PFSK-1 (cell line): Measurements from ENCODE around the gene LIMA1.

Source experiments
- FOXP2 ChIP-seq: optimal IDR thresholded peaks from 2 replicates; pipeline ENCODE3; 2011; ENCODE audit warnings: borderline replicate concordance, control low read depth, inconsistent platforms; ENCODE audit not compliant: insufficient read depth; ENCODE audit errors: extremely low read length, extremely low read depth
- POLR2AphosphoS5 ChIP-seq: IDR thresholded peaks from 2 replicates; pipeline ENCODE4 v1.6.1; 2012; ENCODE audit warnings: low read depth, mild to moderate bottlenecking, control low read depth, low read length, moderate library complexity
- SIN3A ChIP-seq: IDR thresholded peaks from 2 replicates; pipeline ENCODE4 v1.6.1; 2012; ENCODE audit warnings: mild to moderate bottlenecking, low read length, moderate library complexity, borderline replicate concordance; ENCODE audit not compliant: insufficient read depth
- TAF1 ChIP-seq: IDR thresholded peaks from 2 replicates; pipeline ENCODE4 v1.6.1; 2012; ENCODE audit warnings: low read length, control low read depth, borderline replicate concordance; ENCODE audit not compliant: insufficient read depth
- TF ChIP-seq, protein P1 (sequence below), 2 experiments: IDR thresholded peaks; 2 replicates each; pipeline versions ENCODE4 v1.6.1 to v1.8.0; 2011 to 2012; ENCODE audit warnings: low read depth in 2 of 2, low read length in 2 of 2, control low read depth in 1 of 2, inconsistent platforms in 1 of 2, mild to moderate bottlenecking in 1 of 2, moderate library complexity in 1 of 2; ENCODE audit not compliant: insufficient read depth in 1 of 2

Gene LIMA1

GRCh38 chr12:50297996-50298395 lies 14.7 kb upstream of the LIMA1 start:
- TF ChIP-seq, protein P1, sequence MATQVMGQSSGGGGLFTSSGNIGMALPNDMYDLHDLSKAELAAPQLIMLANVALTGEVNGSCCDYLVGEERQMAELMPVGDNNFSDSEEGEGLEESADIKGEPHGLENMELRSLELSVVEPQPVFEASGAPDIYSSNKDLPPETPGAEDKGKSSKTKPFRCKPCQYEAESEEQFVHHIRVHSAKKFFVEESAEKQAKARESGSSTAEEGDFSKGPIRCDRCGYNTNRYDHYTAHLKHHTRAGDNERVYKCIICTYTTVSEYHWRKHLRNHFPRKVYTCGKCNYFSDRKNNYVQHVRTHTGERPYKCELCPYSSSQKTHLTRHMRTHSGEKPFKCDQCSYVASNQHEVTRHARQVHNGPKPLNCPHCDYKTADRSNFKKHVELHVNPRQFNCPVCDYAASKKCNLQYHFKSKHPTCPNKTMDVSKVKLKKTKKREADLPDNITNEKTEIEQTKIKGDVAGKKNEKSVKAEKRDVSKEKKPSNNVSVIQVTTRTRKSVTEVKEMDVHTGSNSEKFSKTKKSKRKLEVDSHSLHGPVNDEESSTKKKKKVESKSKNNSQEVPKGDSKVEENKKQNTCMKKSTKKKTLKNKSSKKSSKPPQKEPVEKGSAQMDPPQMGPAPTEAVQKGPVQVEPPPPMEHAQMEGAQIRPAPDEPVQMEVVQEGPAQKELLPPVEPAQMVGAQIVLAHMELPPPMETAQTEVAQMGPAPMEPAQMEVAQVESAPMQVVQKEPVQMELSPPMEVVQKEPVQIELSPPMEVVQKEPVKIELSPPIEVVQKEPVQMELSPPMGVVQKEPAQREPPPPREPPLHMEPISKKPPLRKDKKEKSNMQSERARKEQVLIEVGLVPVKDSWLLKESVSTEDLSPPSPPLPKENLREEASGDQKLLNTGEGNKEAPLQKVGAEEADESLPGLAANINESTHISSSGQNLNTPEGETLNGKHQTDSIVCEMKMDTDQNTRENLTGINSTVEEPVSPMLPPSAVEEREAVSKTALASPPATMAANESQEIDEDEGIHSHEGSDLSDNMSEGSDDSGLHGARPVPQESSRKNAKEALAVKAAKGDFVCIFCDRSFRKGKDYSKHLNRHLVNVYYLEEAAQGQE (IDR thresholded peaks at IDR 0.05; ENCODE audit: insufficient read depth in 1 of 2, low read depth in 2 of 2, low read length in 2 of 2): no peak

- TF ChIP-seq POLR2AphosphoS5 (no peak), SIN3A (no peak), TAF1 (no peak), FOXP2 (no peak)
- TF ChIP-seq, protein P1 (IDR thresholded peaks at IDR 0.05; ENCODE audit: insufficient read depth in 1 of 2, low read depth in 2 of 2, low read length in 2 of 2): no peak
These were observed 13.7 kb upstream of the LIMA1 start for GRCh38 chr12:50297027-50297426.

GRCh38 chr12:50296554-50296953 lies 13.2 kb upstream of the LIMA1 start:
- TF ChIP-seq FOXP2: no peak
- TF ChIP-seq, protein P1 (IDR thresholded peaks at IDR 0.05; ENCODE audit: insufficient read depth in 1 of 2, low read depth in 2 of 2, low read length in 2 of 2): no peak
- no peak for TF ChIP-seq POLR2AphosphoS5
- no peak for TF ChIP-seq SIN3A
- TF ChIP-seq TAF1: no peak

DNA sequence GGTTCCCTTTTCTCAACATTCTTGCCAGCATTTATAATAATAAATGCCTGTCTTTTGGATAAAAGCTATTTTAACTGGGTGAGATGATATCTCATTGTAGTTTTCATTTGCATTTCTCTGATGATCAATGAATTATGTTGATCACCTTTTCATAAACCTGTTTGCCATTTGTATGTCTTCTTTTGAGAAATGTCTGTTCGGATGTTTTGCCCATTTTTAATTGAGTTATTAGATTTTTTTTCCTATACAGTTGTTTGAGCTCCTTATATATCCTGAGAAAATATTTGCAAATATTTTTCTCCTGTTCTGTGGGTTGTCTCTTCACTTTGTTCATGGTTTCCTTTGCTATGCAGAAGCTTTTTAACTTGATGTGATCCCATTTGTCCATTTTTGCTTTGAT lies 8.1 kb upstream of the LIMA1 start:
- TF ChIP-seq FOXP2 (no peak), TAF1 (no peak), SIN3A (no peak), POLR2AphosphoS5 (no peak)
- TF ChIP-seq, protein P1 (IDR thresholded peaks at IDR 0.05; ENCODE audit: insufficient read depth in 1 of 2, low read depth in 2 of 2, low read length in 2 of 2): no peak

- TF ChIP-seq POLR2AphosphoS5: no peak
- TF ChIP-seq, protein P1 (IDR thresholded peaks at IDR 0.05; ENCODE audit: insufficient read depth in 1 of 2, low read depth in 2 of 2, low read length in 2 of 2): no peak
- TF ChIP-seq TAF1: no peak
- TF ChIP-seq FOXP2: no peak
- no peak for TF ChIP-seq SIN3A
These were observed 4.0 kb upstream of the LIMA1 start for GRCh38 chr12:50287271-50287670.
